HG03175 (cell line): ENCODE data around the gene ACSL6.
"Not testable (repeated sequence)": the region's sequence is repeated elsewhere in the genome, so short reads cannot be mapped to it uniquely, and the experiment has no call there.

ENCODE experiments used
- ATAC-seq: cut with Tn5 transposase; IDR thresholded peaks from one replicate; pipeline ENCODE4 v1.9.1; 2021; ENCODE audit warnings: mild to moderate bottlenecking, moderate library complexity; ENCODE audit not compliant: unreplicated experiment

The ACSL6 gene

DNA sequence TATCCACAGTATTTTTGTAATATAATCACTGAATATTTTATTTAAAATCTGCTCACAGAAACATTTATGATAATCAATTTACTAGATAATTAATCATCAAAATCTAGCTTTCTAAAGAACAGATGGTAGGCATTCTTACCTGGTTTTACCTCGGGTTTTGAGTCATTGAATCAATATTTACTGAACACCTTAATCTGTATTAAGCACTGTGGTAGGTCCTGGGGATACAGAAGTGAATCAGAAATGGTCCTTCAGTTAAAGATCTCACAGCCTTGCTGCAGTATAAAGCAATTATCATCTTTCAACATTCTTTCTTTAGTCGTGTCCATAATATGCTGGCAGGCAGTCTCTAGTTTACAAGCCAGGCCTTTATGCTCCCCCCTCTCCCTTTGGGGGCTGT is 64.0 kb downstream of the ACSL6 start:
- no peak for ATAC-seq

DNA sequence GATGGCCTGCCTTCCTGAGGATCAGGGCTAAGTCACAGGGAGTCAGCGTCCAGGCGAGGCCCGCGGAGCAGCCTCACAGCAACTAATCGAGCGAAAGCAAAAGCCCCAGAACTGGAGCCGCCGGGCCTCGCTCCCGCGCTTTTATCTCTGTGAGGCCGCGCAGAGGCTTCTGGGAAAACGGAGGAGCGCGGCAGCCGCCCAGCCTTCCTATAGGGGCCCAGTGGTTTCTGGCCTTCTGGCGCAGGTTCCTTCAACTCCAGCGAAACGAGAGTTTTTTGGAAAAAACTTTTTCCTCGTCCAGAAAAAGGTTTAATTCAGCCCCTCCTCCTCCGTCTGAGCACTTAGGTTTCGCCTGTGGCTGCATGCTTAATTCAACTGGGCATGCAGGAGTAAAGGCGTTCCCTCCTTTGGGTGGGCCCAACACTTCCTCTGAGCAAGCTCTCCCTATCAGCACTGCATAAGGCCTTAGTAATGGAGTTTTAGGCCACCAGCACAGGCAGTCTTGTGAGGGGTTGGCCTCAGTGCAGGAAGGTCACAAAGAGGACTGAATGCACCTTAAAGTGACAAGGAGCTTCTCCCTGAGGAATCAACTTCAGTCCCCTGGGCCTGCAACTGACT is 65.8 kb downstream of the ACSL6 start, which contains the start of gene MEIKIN:
Gene MEIKIN (minus strand): TSS at position 113 of the 618 bp plus-strand sequence. CDS start 158 bp downstream, outside the sequence.
- no peak for ATAC-seq

DNA sequence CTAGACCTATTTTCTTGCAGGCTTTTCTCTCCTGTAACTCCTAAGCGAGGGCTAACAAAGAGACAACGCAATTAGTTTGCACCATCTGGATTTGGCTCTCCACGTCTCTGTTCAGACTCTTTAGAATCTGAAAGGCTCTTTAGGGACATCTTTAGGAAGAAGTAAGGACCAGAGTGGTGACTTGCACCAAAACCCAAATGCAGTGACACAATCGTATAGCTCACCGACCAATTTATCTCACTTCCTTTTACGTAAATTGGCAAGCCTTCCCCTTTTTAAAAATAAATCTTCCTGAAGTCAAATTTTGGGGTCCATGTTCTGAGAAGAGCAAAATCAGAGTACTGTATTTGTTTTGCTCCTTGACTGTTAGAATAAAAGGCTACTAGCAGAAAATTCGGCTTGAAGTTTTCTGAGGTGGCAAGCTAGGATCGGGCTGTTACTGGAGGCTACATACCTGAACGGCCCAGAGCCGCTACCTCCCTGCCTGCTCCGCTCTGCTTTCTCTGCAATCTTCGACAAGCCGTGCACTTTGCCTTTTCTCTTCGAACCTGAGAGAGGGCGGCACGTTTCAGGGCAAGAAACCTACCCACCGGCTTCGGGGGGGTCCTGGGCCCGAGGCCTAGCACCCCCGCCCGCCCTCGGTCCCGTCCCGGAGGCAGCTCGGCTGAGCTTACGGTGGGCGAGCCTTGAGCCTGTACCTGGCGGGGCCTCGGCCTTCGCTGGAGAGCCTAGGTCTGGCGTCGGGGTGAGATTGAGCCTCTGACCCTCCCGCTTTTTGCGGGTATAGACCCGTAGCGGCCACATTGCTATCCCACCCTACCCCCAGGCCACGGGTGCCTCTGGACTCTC is 66.5 kb downstream of the ACSL6 start:
- no peak for ATAC-seq

DNA sequence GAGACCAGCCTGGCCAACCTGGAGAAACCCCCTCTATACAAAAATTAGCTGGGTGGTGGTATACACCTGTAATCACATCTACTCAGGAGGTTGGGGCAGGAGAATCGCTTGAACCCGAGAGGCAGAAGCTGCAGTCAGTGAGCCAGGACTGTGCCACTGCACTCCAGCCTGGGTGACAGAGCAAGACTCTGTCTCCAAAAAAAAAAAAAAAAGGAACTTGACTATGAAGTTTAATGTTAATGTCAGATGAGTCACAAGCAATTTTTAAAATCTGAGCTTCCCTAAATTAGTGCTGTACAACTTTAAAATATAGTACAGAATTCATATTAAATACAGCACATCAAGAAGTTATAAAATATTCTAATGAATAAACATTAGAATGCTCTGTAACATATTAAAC is 67.5 kb downstream of the ACSL6 start:
- ATAC-seq: no peak

DNA sequence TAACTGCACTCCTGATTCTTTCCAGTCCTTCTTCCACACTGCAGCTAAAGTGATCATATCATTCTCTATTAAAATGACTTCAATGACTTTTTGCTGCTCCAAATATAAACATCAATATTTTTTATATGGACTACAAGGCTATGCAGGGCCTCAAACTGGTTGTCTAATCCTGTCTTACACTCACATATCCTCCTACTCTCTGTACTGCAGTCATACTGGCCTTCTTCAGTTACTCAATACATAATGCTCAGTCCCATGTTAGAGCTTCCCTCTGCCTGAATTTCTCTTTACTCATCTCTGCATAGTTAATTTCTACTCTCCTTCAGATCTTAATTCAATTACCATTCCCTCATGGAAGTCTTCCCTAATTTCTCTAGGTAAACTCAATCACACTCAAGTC is 69.4 kb downstream of the ACSL6 start:
- ATAC-seq: no peak

DNA sequence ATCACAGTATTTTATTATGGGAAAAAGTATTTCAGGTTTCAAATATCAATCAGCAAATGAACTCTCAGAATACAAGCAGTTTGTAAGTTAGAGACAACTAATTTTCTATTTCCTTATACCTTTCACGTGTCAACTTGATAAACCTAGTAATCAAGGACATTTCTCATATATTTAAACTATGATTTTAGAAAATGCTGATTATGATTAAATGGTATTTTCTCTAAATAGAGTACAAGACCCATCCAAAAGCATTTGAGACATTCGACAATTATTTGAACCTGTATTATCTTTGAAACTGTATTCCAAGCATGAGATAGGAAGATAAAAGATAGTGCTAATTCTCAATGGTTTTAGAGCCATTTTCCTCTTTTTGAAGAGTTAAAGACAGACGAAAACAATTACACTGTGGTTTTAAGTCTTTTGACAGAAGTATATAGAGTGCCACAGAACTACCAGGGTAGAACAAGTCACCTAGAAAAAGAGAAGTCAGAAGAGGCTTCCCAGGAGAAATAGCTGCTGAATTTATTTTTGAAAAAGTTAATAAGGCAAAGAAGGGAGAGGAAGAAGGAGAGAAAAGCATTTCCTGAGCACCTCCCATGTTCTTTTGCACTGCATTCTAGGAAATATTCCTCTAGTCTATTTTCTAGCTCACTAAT is 71.6 kb downstream of the ACSL6 start:
- no peak for ATAC-seq

DNA sequence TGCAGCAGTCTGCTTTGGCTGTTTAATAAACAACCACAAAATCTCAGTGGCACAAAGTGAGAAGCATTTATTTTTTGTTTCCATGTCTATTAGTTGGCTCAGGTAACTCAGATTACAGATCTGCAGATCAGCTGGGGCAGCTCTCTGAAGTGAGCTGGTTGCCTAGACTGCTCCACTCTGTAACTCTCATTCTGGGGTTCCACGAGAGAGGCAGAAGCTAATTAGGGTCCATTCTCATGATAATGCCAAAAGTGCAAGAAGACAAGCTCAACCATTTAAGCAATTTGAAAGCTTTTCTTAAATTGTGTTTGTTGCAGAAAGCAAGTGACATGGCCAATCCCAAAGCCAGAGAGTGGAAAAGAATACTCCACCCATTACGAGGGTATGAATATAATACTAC is 79.2 kb downstream of the ACSL6 start:
- no peak for ATAC-seq

DNA sequence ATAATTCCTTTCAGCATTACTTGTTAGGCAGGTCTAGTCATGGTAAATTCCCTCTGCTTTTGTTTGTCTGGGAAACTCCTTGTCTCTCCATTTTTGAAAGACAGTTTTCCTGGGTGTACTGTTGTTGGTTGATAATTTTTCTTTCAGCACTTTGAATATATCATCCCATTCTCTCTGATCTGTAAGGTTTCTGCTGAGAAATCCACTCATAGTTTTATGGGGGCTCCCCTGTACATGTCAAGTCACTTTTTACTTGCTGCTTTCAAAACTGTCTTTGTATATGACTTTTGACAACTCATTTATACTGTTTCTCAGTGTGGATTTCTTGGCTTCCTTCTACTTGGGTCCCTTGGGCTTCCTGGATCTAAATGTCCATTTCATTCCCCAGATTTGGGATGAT is 82.5 kb downstream of the ACSL6 start:
- no peak for ATAC-seq

DNA sequence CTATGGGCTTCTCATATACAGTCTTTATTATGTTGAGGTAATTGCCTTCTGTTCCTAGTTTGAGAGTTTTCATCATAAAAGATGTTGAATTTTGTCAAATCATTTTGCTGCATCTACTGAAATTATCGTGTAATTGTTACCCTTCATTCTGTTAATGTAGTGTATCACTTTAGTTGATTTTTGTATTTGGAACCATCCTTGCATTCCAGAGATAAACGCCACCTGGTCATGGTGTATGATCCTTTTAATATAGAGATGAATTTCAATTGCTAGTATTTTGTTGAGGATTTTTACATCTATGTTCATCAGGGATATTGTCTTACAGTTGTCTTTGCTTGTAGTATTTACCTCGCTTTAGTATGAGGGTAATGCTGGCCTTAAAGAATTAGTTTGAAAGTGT is 85.3 kb downstream of the ACSL6 start:
- ATAC-seq: no peak

DNA sequence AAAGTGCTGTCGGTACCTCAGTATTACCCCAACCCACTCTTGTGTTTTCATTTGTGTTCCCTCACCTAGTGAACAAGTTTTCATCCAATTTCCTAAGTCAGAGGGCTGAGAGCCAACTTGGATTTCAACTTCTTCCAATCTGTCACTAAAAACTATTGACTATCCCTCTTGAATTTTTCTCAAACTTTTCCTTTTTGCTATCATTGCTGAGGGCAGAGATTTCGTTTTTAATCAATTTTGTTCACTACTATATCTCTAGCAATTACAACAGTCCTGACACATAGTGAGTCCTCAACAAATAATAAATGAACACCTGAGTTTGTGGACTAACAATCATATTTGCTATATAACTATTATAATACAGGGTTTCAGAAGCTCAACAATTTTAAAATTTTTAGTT is 95.0 kb downstream of the ACSL6 start:
- ATAC-seq: no peak

DNA sequence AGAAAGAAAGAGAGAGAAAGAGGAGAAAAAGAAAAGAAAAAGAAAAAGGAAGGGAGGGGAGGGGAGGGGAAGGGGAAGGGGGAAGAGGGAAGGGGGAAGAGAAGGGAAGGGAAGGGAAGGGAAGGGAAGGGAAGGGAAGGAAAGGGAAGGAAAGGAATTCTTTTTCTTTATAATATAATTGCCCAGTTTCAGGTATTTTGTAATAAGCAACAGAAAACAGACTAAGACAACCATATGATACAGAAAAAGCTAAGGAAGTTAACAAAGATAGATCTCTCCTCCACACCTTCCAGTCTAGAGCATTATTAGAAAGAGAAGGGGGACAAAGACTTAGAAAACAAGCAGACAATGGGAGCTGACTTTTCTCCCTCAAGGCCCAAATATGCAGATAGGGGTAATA is 97.0 kb downstream of the ACSL6 start:
- ATAC-seq: no peak

DNA sequence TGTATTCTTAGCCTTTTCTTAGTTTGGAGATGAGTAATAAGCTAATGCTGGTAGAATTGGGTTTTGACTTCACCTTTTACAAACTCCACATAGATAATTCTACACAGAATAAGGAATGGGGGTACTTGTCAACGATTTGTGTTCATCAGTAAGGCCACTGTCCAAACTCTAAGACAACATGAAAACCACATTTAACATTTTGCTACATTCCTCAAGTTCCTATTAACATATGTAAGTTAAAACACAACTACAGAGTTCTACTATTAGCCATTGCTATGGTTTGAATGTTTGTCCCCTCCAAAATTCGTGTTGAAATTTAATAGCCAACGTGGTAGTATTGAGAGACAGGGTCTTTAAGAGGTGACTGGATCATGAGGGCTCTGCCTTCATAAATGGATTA is 97.9 kb downstream of the ACSL6 start:
- no peak for ATAC-seq

DNA sequence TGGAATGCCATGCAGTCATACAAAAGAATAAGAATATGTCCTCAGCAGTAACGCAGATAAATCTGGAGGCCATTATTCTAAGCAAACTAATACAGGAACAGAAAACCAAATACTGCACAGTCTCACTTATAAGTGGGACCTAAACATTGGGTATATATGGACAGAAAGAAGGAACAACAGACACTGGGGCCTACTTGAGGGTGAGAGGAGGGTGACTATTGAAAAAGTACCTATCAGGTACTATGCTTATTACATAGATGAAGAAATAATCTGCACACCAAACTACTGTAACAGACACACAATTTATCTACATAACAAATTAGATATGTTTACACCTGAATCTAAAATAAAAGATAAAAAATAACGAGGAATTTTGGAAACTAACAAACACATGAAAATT is 104.8 kb downstream of the ACSL6 start:
- no peak for ATAC-seq

DNA sequence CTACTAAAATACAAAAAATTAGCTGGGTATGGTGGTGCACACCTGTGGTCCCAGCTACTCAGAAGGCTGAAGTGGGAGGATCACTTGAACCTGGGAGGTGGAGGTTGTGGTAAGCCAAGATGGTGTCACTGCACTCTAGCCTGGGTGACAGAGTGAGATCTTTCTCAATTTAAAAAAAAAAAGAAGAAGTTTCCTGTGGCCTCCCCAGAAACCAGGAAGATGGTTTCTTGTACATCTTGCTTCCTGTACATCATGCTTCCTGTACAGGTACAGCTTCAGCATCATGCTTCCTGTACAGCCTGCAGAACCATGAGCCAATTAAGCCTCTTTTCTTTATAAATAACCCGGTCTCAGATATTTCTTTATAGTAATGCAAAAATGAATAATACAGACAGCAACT is 109.2 kb downstream of the ACSL6 start:
- not testable (repeated sequence) for ATAC-seq
